HepG2 (cell line): ENCODE measurements around the gene FRMD8. TPM values are rescaled to one million over a fixed set of nuclear protein-coding genes. Genes with fewer than 3 reads are reported as not detected.

ENCODE experiments used
- CENPT ChIP-seq: sonication (generic); formaldehyde crosslinking; IDR thresholded peaks from 2 replicates; pipeline ENCODE4 v1.8.0; 2022; ENCODE audit warnings: low read depth, mild to moderate bottlenecking, moderate library complexity, missing genetic modification reagents
- GPN1 ChIP-seq: sonication (generic); formaldehyde crosslinking; IDR thresholded peaks from 2 replicates; pipeline ENCODE4 v1.5.1; 2020; ENCODE audit warnings: missing genetic modification reagents, borderline replicate concordance
- MAFK ChIP-seq, 2 experiments: IDR thresholded peaks in 1 of 2; conservative IDR thresholded peaks in 1 of 2; 2 replicates each; pipeline ENCODE4 v1.6.1; 2011; ENCODE audit warnings: improper control_type of control experiment in 2 of 2, low read length in 2 of 2
- NFKBIZ ChIP-seq: IDR thresholded peaks from 2 replicates; pipeline ENCODE4 v1.6.1; 2018; ENCODE audit warnings: missing genetic modification reagents, missing compliant biosample characterization
- SOX13 ChIP-seq, 3 experiments: fragments of 450-650 bp in 1 of 3; sonication (generic) in 1 of 3; formaldehyde crosslinking in 1 of 3; IDR thresholded peaks in 2 of 3; conservative IDR thresholded peaks in 1 of 3; 2 replicates each; pipeline versions ENCODE4 v1.5.0 to v1.6.1; 2016 to 2020; ENCODE audit warnings: antibody characterized with exemption in 1 of 3, mild to moderate bottlenecking in 1 of 3, missing compliant biosample characterization in 1 of 3, missing genetic modification reagents in 1 of 3, moderate library complexity in 1 of 3
- XBP1 ChIP-seq: sonication (generic); formaldehyde crosslinking; IDR thresholded peaks from 2 replicates; pipeline ENCODE4 v1.5.0; 2020; ENCODE audit warnings: missing genetic modification reagents
- ZNF496 ChIP-seq: sonication (generic); formaldehyde crosslinking; IDR thresholded peaks from 2 replicates; pipeline ENCODE4 v1.8.1; 2023; ENCODE audit warnings: mild to moderate bottlenecking, moderate library complexity, missing genetic modification reagents; ENCODE audit not compliant: insufficient replicate concordance
- ZNF598 ChIP-seq: sonication (generic); formaldehyde crosslinking; IDR thresholded peaks from 2 replicates; pipeline ENCODE4 v1.5.1; 2020; ENCODE audit warnings: mild to moderate bottlenecking, missing genetic modification reagents, borderline replicate concordance
- ZNF629 ChIP-seq: sonication (generic); formaldehyde crosslinking; conservative IDR thresholded peaks from 2 replicates; pipeline ENCODE4 v1.5.0; 2020; ENCODE audit warnings: missing genetic modification reagents
- ZNF660 ChIP-seq: sonication (generic); formaldehyde crosslinking; IDR thresholded peaks from 2 replicates; pipeline ENCODE4 v1.5.1; 2020; ENCODE audit warnings: mild to moderate bottlenecking, low read depth, missing genetic modification reagents, borderline replicate concordance
- polyA plus RNA-seq, 8 experiments: library from polyadenylated mRNA; depleted of rRNA in 3 of 8; stranded (reverse) in 7 of 8; unstranded in 1 of 8; fragments of >200 nt; fragmentation: Illumina TruSeq in 4 of 8; extraction: Trizol in 4 of 8; gene quantifications; 2 replicates each; pipeline versions ENCODE4 v1.2.1 to v1.2.3, GENCODE V29; 2011 to 2016; ENCODE audit warnings: low read depth in 4 of 8, missing spikeins in 1 of 8, mixed read lengths in 1 of 8; ENCODE audit not compliant: insufficient read depth in 1 of 8
- total RNA-seq, 5 experiments: library from RNA; depleted of rRNA; stranded (reverse); fragments of >200 nt; fragmentation: Illumina TruSeq; extraction: Trizol; gene quantifications; 2 replicates each; pipeline ENCODE4 v1.2.3, GENCODE V29; 2016; ENCODE audit warnings: low read depth in 1 of 5
- TF ChIP-seq, protein P1 (sequence below): sonication (generic); formaldehyde crosslinking; IDR thresholded peaks from 2 replicates; pipeline ENCODE4 v1.9.0; 2021; ENCODE audit warnings: mild to moderate bottlenecking, missing genetic modification reagents
- TF ChIP-seq, protein P2 (sequence below): sonication (generic); formaldehyde crosslinking; IDR thresholded peaks from 2 replicates; pipeline ENCODE4 v1.8.0; 2022; ENCODE audit warnings: mild to moderate bottlenecking, missing genetic modification reagents, borderline replicate concordance
- TF ChIP-seq, protein P3 (sequence below): sonication (generic); formaldehyde crosslinking; IDR thresholded peaks from 2 replicates; pipeline ENCODE4 v1.9.0; 2021; ENCODE audit warnings: missing genetic modification reagents, borderline replicate concordance
- TF ChIP-seq, protein P4 (sequence below): sonication (generic); formaldehyde crosslinking; conservative IDR thresholded peaks from 2 replicates; pipeline ENCODE4 v1.4.0; 2020; ENCODE audit warnings: missing genetic modification reagents

The FRMD8 gene
- total and polyA plus RNA-seq, 2 of the 13 experiments (the other 11 are each of a cell fraction or from before 2014, with no cell fraction given) = 5.8 to 20.6 TPM

DNA sequence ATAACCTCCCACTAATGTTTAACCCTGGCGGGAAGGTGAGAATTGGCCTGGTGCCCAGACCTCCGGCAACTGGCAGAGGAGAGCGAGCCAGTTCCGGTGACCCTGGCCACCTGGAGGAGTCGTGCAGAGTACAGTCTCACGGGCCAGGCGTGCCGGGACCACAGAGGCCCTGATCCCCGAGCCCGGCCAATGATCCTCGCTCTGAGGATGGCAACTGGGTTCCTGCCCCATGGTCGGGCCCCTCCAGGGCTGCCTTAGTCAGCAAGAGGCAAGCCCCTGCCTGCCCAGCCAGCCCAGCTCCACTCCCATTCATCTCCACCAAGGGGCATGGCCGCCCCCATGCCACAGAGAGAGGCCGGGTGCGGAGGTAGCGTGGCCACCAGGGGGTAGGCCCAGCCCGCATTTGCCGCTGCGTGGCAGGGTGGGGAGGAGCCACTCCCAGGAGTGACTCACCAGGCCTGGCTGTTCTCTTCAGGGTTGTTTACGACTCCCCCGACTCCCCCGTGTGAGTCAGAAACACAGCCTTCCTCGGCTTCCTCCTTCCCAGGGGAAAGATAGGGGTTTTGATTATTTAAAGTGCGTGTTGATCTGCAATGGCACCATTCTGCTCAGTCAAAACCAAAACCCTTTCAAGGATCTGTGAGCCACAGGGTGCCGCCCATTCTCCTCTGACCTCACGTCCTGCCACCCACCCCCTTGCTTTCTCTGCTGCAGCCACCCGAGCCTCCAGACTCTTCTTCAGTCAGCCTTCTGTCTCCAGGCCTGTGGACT is 4.2 kb upstream of the FRMD8 start, which contains the start of gene SLC25A45 (continued):
- TF ChIP-seq, protein P1, sequence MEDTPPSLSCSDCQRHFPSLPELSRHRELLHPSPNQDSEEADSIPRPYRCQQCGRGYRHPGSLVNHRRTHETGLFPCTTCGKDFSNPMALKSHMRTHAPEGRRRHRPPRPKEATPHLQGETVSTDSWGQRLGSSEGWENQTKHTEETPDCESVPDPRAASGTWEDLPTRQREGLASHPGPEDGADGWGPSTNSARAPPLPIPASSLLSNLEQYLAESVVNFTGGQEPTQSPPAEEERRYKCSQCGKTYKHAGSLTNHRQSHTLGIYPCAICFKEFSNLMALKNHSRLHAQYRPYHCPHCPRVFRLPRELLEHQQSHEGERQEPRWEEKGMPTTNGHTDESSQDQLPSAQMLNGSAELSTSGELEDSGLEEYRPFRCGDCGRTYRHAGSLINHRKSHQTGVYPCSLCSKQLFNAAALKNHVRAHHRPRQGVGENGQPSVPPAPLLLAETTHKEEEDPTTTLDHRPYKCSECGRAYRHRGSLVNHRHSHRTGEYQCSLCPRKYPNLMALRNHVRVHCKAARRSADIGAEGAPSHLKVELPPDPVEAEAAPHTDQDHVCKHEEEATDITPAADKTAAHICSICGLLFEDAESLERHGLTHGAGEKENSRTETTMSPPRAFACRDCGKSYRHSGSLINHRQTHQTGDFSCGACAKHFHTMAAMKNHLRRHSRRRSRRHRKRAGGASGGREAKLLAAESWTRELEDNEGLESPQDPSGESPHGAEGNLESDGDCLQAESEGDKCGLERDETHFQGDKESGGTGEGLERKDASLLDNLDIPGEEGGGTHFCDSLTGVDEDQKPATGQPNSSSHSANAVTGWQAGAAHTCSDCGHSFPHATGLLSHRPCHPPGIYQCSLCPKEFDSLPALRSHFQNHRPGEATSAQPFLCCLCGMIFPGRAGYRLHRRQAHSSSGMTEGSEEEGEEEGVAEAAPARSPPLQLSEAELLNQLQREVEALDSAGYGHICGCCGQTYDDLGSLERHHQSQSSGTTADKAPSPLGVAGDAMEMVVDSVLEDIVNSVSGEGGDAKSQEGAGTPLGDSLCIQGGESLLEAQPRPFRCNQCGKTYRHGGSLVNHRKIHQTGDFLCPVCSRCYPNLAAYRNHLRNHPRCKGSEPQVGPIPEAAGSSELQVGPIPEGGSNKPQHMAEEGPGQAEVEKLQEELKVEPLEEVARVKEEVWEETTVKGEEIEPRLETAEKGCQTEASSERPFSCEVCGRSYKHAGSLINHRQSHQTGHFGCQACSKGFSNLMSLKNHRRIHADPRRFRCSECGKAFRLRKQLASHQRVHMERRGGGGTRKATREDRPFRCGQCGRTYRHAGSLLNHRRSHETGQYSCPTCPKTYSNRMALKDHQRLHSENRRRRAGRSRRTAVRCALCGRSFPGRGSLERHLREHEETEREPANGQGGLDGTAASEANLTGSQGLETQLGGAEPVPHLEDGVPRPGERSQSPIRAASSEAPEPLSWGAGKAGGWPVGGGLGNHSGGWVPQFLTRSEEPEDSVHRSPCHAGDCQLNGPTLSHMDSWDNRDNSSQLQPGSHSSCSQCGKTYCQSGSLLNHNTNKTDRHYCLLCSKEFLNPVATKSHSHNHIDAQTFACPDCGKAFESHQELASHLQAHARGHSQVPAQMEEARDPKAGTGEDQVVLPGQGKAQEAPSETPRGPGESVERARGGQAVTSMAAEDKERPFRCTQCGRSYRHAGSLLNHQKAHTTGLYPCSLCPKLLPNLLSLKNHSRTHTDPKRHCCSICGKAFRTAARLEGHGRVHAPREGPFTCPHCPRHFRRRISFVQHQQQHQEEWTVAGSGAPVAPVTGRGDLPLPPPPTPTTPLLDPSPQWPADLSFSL (CRISPR knock-in tag) = no peak
- TF ChIP-seq, protein P2, sequence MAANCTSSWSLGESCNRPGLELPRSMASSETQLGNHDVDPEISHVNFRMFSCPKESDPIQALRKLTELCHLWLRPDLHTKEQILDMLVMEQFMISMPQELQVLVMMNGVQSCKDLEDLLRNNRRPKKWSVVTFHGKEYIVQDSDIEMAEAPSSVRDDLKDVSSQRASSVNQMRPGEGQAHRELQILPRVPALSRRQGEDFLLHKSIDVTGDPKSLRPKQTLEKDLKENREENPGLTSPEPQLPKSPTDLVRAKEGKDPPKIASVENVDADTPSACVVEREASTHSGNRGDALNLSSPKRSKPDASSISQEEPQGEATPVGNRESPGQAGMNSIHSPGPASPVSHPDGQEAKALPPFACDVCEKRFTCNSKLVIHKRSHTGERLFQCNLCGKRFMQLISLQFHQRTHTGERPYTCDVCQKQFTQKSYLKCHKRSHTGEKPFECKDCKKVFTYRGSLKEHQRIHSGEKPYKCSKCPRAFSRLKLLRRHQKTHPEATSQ (CRISPR knock-in tag) = no peak; the same call in 1 of the 2 replicates
- TF ChIP-seq GPN1 (CRISPR knock-in tag) = no peak
- TF ChIP-seq MAFK (conservative IDR thresholded peaks at IDR 0.05 in 1 of 2, IDR thresholded peaks at IDR 0.05 in 1 of 2; ENCODE audit: low read length in 2 of 2) = no peak
- TF ChIP-seq ZNF496 = no peak
- no peak; the same call in 1 of the 2 replicates for TF ChIP-seq CENPT
- peak; percentile 21; the same call in 1 of the 2 replicates for TF ChIP-seq SOX13 (IDR thresholded peaks at IDR 0.05)
- peak in 1 of 2 experiments; percentile 85; a peak in 2 of 4 replicates for TF ChIP-seq SOX13 (CRISPR knock-in tag; conservative IDR thresholded peaks at IDR 0.05 in 1 of 2, IDR thresholded peaks at IDR 0.05 in 1 of 2)
- TF ChIP-seq ZNF629 (CRISPR knock-in tag) = peak; percentile 26
- TF ChIP-seq XBP1 = no peak
- TF ChIP-seq, protein P3, sequence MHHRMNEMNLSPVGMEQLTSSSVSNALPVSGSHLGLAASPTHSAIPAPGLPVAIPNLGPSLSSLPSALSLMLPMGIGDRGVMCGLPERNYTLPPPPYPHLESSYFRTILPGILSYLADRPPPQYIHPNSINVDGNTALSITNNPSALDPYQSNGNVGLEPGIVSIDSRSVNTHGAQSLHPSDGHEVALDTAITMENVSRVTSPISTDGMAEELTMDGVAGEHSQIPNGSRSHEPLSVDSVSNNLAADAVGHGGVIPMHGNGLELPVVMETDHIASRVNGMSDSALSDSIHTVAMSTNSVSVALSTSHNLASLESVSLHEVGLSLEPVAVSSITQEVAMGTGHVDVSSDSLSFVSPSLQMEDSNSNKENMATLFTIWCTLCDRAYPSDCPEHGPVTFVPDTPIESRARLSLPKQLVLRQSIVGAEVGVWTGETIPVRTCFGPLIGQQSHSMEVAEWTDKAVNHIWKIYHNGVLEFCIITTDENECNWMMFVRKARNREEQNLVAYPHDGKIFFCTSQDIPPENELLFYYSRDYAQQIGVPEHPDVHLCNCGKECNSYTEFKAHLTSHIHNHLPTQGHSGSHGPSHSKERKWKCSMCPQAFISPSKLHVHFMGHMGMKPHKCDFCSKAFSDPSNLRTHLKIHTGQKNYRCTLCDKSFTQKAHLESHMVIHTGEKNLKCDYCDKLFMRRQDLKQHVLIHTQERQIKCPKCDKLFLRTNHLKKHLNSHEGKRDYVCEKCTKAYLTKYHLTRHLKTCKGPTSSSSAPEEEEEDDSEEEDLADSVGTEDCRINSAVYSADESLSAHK (CRISPR knock-in tag) = no peak
- TF ChIP-seq, protein P4, sequence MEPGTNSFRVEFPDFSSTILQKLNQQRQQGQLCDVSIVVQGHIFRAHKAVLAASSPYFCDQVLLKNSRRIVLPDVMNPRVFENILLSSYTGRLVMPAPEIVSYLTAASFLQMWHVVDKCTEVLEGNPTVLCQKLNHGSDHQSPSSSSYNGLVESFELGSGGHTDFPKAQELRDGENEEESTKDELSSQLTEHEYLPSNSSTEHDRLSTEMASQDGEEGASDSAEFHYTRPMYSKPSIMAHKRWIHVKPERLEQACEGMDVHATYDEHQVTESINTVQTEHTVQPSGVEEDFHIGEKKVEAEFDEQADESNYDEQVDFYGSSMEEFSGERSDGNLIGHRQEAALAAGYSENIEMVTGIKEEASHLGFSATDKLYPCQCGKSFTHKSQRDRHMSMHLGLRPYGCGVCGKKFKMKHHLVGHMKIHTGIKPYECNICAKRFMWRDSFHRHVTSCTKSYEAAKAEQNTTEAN (CRISPR knock-in tag) = no peak
- TF ChIP-seq NFKBIZ (CRISPR knock-in tag) = peak; percentile 91; the same call in 1 of the 2 replicates
- peak; percentile 61; the same call in 1 of the 2 replicates for TF ChIP-seq ZNF598 (CRISPR knock-in tag)
- no peak for TF ChIP-seq ZNF660
